HEK293T (cell line): ENCODE measurements around the gene MRPL3.

Experiments
- CTCF ChIA-PET: fragments of 350-600 bp; formaldehyde crosslinking; extraction: SDS; loops from one replicate; lab custom pipeline; 2021; ENCODE audit warnings: antibody characterized with exemption, inconsistent platforms; lab: Yijun Ruan, JAX
- POLR2A ChIA-PET: fragments of 350-600 bp; formaldehyde crosslinking; extraction: SDS; loops from one replicate; lab custom pipeline; 2020; ENCODE audit warnings: antibody characterized with exemption, inconsistent platforms; lab: Yijun Ruan, JAX
- DNase-seq: peaks from one replicate; pipeline ENCODE4 v3.0.0; 2012; ENCODE audit warnings: mixed read lengths; ENCODE audit errors: extremely low spot score
- ARNT ChIP-seq: fragments of 450-650 bp; IDR thresholded peaks from 2 replicates; pipeline ENCODE4 v1.6.1; 2017; ENCODE audit warnings: mild to moderate bottlenecking
- ELF4 ChIP-seq: fragments of 450-650 bp; IDR thresholded peaks from 2 replicates; pipeline ENCODE4 v1.6.1; 2017; ENCODE audit warnings: antibody characterized with exemption
- FOXK2 ChIP-seq: fragments of 450-650 bp; IDR thresholded peaks from 2 replicates; pipeline ENCODE4 v1.6.1; 2016; ENCODE audit warnings: mild to moderate bottlenecking
- FOXM1 ChIP-seq: fragments of 450-650 bp; IDR thresholded peaks from 2 replicates; pipeline ENCODE4 v1.6.1; 2017; ENCODE audit warnings: mild to moderate bottlenecking, borderline replicate concordance
- HDGF ChIP-seq: fragments of 450-650 bp; IDR thresholded peaks from 2 replicates; pipeline ENCODE4 v1.6.1; 2017; ENCODE audit warnings: antibody characterized with exemption, borderline replicate concordance
- L3MBTL2 ChIP-seq: fragments of 450-650 bp; conservative IDR thresholded peaks from 2 replicates; pipeline ENCODE4 v1.6.1; 2016; ENCODE audit warnings: mild to moderate bottlenecking
- LEF1 ChIP-seq: fragments of 450-650 bp; IDR thresholded peaks from 2 replicates; pipeline ENCODE4 v1.6.1; 2017; ENCODE audit warnings: mild to moderate bottlenecking, borderline replicate concordance
- NFRKB ChIP-seq: fragments of 450-650 bp; IDR thresholded peaks from 2 replicates; pipeline ENCODE4 v1.6.1; 2016; ENCODE audit warnings: mild to moderate bottlenecking, moderate library complexity
- SP1 ChIP-seq: fragments of 450-650 bp; IDR thresholded peaks from 2 replicates; pipeline ENCODE4 v1.6.1; 2017
- SUZ12 ChIP-seq: fragments of 450-650 bp; IDR thresholded peaks from 2 replicates; pipeline ENCODE4 v1.6.1; 2016; ENCODE audit warnings: mild to moderate bottlenecking
- TARDBP ChIP-seq: fragments of 450-650 bp; IDR thresholded peaks from 2 replicates; pipeline ENCODE4 v1.6.1; 2016
- ZNF384 ChIP-seq: fragments of 450-650 bp; IDR thresholded peaks from 2 replicates; pipeline ENCODE4 v1.6.1; 2016
- TF ChIP-seq, protein P1 (sequence below): fragments of 450-650 bp; IDR thresholded peaks from 2 replicates; pipeline ENCODE4 v1.6.1; 2016

The MRPL3 gene

DNA sequence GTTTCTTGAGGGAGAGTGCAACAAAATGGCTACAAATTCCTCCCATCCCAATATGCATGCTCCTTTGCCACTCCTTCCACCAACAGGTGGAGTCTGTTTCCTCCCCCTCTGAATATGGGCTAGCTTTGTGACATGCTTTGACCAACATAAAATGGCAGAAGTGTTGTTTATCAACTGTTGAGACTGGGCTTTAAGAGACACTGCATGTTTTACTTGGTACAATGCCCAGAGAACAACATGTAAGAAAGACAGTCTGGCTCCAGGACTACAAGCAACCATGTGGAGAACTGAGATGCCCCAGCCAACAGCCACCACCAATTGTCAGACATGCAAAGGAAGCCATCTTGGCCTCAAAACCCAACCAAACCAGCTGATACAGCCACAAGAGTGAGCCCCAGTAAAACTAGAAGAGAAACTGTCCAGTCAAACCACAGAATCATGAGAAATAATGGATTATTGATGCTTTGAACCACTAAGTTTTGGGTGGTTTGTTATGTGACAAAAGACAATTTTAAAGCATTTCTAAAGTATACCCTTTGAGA is 80.7 kb downstream of the MRPL3 start:
- no peak for TF ChIP-seq HDGF
- TF ChIP-seq, protein P1, sequence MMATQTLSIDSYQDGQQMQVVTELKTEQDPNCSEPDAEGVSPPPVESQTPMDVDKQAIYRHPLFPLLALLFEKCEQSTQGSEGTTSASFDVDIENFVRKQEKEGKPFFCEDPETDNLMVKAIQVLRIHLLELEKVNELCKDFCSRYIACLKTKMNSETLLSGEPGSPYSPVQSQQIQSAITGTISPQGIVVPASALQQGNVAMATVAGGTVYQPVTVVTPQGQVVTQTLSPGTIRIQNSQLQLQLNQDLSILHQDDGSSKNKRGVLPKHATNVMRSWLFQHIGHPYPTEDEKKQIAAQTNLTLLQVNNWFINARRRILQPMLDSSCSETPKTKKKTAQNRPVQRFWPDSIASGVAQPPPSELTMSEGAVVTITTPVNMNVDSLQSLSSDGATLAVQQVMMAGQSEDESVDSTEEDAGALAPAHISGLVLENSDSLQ: no peak
- TF ChIP-seq NFRKB: no peak
- no peak for TF ChIP-seq FOXK2
- no peak for TF ChIP-seq ARNT
- TF ChIP-seq ELF4: no peak
- TF ChIP-seq TARDBP: no peak
- no peak for TF ChIP-seq ZNF384
- TF ChIP-seq SUZ12: no peak
- no peak for TF ChIP-seq LEF1
- no peak for TF ChIP-seq L3MBTL2
- ChIA-PET POLR2A (no interaction called here), CTCF (no interaction called here)
- DNase-seq: no peak

DNA sequence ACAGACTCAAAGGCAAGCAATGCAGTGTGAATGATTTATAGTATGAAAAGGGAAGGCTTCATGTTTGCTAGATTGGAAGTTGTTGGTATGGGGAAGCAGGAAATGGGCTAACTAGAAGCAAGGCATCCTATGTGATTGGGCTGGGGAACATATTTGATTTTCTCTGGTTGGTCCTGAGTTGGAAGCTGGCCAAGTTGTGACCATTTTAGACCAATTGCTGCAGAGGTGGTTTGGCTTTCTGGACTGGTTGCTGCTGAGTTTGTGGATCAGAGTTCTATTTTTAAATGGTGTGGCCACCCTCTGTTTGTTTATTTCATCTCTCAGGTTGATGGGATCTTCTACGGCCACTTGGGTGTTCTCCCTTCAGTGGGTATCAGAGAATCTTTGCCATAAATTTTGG is 81.5 kb downstream of the MRPL3 start:
- no peak for TF ChIP-seq LEF1
- no peak for TF ChIP-seq FOXK2
- no peak for TF ChIP-seq SUZ12
- no peak for TF ChIP-seq L3MBTL2
- CTCF ChIA-PET: no interaction called here

DNA sequence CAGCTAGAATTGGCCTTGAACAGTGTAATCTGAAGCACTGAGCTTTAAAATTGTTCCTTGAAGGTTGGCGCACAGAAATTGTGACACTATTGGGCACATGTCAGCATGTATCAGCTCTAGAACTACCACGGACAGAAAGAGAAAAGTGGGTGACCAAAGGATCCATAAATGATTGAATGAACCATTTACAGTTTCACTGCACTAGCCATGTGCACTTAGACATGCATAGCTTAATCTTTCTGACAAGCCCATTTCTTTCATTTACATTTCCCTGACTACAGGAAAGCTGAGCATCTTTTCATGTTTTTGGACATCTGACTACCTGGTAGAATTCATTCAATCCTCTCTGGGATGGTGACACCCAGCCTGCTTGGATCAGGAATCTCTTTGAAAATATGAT is 85.0 kb downstream of the MRPL3 start:
- DNase-seq: no peak
- TF ChIP-seq FOXK2 (no peak), ELF4 (no peak), SUZ12 (no peak), NFRKB (no peak), FOXM1 (no peak), ZNF384 (no peak), L3MBTL2 (no peak), TARDBP (no peak), SP1 (no peak)
- TF ChIP-seq, protein P1: no peak
- ChIA-PET POLR2A (no interaction called here), CTCF (no interaction called here)

More for the DNA sequence above, 81.5 kb downstream of the MRPL3 start:
- no peak for DNase-seq
- POLR2A ChIA-PET: no interaction called here
